ENCODE data around the gene GPC1.

GPC1 gene

GRCh38 chr2:240446664-240447175, 11.3 kb downstream of the GPC1 start:
- Histone ChIP-seq H3K27me3 (no peaks in the 10 kb centered on the region), H3K4me3 (no peak overlapping the region), H3K4me1 (peaks cover 0 to 21% (median 12%) of the 10 kb centered on the region in 4 donors), H3K9me3 (no peaks in the 10 kb centered on the region), H3K27ac (no peak overlapping the region), H3K36me3 (peaks cover 0 to 27% (median 5%) of the 10 kb centered on the region in 3 donors)
- no peak for TF ChIP-seq CTCF (IDR thresholded peaks at IDR 0.05)
- intact Hi-C loops (cut with DNase I; ENCODE audit: low total_unique reads) = no loop called here
- DNase-seq = no peak

- Histone ChIP-seq H3K27me3 (no peaks in the 10 kb centered on the region), H3K36me3 (peaks cover 0 to 27% (median 5%) of the 10 kb centered on the region in 3 donors), H3K9me3 (no peaks in the 10 kb centered on the region), H3K27ac (no peak overlapping the region), H3K4me3 (no peak overlapping the region), H3K4me1 (peaks cover 0 to 27% (median 18%) of the 10 kb centered on the region in 4 donors)
- TF ChIP-seq CTCF (IDR thresholded peaks at IDR 0.05) = no peak
- DNase-seq = no peak
- intact Hi-C loops (cut with DNase I; ENCODE audit: low total_unique reads) = no loop called here
Observed at GRCh38 chr2:240447331-240447730, 11.9 kb downstream of the GPC1 start.

GRCh38 chr2:240447934-240448333, 12.5 kb downstream of the GPC1 start:
- no peak for DNase-seq
- no peak for TF ChIP-seq CTCF (IDR thresholded peaks at IDR 0.05)
- H3K9me3 ChIP-seq = no peaks in the 10 kb centered on the region
- peaks cover 0 to 31% (median 19%) of the 10 kb centered on the region in 4 donors for H3K4me1 ChIP-seq
- no peak overlapping the region for H3K4me3 ChIP-seq
- peaks cover 0 to 27% (median 5%) of the 10 kb centered on the region in 3 donors for H3K36me3 ChIP-seq
- intact Hi-C loops (cut with DNase I; ENCODE audit: low total_unique reads) = no loop called here
- no peak overlapping the region for H3K27ac ChIP-seq
- H3K27me3 ChIP-seq = no peaks in the 10 kb centered on the region

- no peak overlapping the region for H3K4me3 ChIP-seq
- H3K27ac ChIP-seq = no peak overlapping the region
- TF ChIP-seq CTCF (IDR thresholded peaks at IDR 0.05) = no peak
- H3K9me3 ChIP-seq = no peaks in the 10 kb centered on the region
- no peaks in the 10 kb centered on the region for H3K27me3 ChIP-seq
- H3K4me1 ChIP-seq = peaks cover 0 to 36% (median 22%) of the 10 kb centered on the region in 4 donors
- DNase-seq = no peak
- intact Hi-C loops (cut with DNase I; ENCODE audit: low total_unique reads) = no loop called here
- H3K36me3 ChIP-seq = peaks cover 0 to 27% (median 5%) of the 10 kb centered on the region in 3 donors
Observed at GRCh38 chr2:240448387-240449274, 13.2 kb downstream of the GPC1 start.

- DNase-seq = no peak
- TF ChIP-seq CTCF (IDR thresholded peaks at IDR 0.05) = no peak
- Histone ChIP-seq H3K4me1 (peaks cover 0 to 47% (median 29%) of the 10 kb centered on the region in 4 donors), H3K27ac (no peak overlapping the region), H3K9me3 (no peaks in the 10 kb centered on the region), H3K27me3 (no peaks in the 10 kb centered on the region), H3K4me3 (no peak overlapping the region), H3K36me3 (peaks cover 0 to 18% (median 5%) of the 10 kb centered on the region in 3 donors)
- intact Hi-C loops (cut with DNase I; ENCODE audit: low total_unique reads) = loop anchor here (10.0 kb wide), 1 partner anchor 105 kb away; the partner anchor contains the start of gene ANKMY1
Observed at GRCh38 chr2:240449764-240450531, 14.5 kb downstream of the GPC1 start.

All from tibial artery (tissue), 4 donors.